PC-3 (cell line): Measurements from ENCODE around the gene LBR. TPM values are rescaled to one million over a fixed set of nuclear protein-coding genes. Genes with fewer than 3 reads are reported as not detected.

Experiments used
- ATAC-seq: fragments of 200-7000 bp; cut with Tn5 transposase; 2 replicates; pipeline ENCODE4 v1.9.1; 2020; ENCODE audit warnings: mild to moderate bottlenecking, moderate library complexity
- BruUV-seq: library from RNA; stranded (reverse); fragments of 400-500 nt; replicated peaks from 2 replicates; lab custom pipeline; 2021; lab: Mats Ljungman, UMichigan
- CTCF ChIA-PET: fragments of 300-600 bp; sonication (Branson Sonifier 250); formaldehyde crosslinking; loops from one replicate; lab custom pipeline; 2022; ENCODE audit warnings: antibody characterized with exemption; lab: Charles Lee
- POLR2A ChIA-PET: fragments of 300-600 bp; sonication (Branson Sonifier 250); formaldehyde crosslinking; loops from one replicate; lab custom pipeline; 2022; ENCODE audit warnings: antibody characterized with exemption; ENCODE audit not compliant: unreplicated experiment; lab: Charles Lee
- DNase-seq: peaks from one replicate; pipeline ENCODE4 v3.0.0-alpha.2; 2015
- H2AFZ ChIP-seq: fragments of 300-600 bp; sonication (generic); 2 replicates; pipeline ENCODE4 v1.6.0; 2016; ENCODE audit warnings: antibody characterized with exemption, low read length
- H3F3A ChIP-seq: fragments of 300-600 bp; sonication (generic); one replicate; pipeline ENCODE4 v1.6.0; 2017; ENCODE audit warnings: antibody characterized with exemption, low read length, control low read depth, mild to moderate bottlenecking; ENCODE audit not compliant: unreplicated experiment
- H3K27ac ChIP-seq: fragments of 300-600 bp; sonication (generic); 2 replicates; pipeline ENCODE4 v1.5.1; 2016; ENCODE audit warnings: mild to moderate bottlenecking, low read length
- H3K27me3 ChIP-seq: fragments of 300-600 bp; sonication (generic); 2 replicates; pipeline ENCODE4 v1.6.1; 2016; ENCODE audit warnings: low read length, mixed read lengths
- H3K36me3 ChIP-seq: fragments of 300-600 bp; sonication (generic); 2 replicates; pipeline ENCODE4 v1.6.1; 2016; ENCODE audit warnings: low read depth, mixed run types, low read length, mixed read lengths
- H3K4me1 ChIP-seq: fragments of 300-600 bp; sonication (generic); 2 replicates; pipeline ENCODE4 v1.5.1; 2016; ENCODE audit warnings: low read length; ENCODE audit not compliant: insufficient read depth
- H3K4me2 ChIP-seq: fragments of 300-600 bp; sonication (generic); 2 replicates; pipeline ENCODE4 v1.6.0; 2016; ENCODE audit warnings: low read length
- H3K4me3 ChIP-seq: fragments of 300-600 bp; sonication (generic); 2 replicates; pipeline ENCODE4 v1.5.1; 2016; ENCODE audit warnings: mild to moderate bottlenecking, low read length, mixed read lengths
- H3K79me2 ChIP-seq: fragments of 300-600 bp; sonication (generic); 2 replicates; pipeline ENCODE4 v1.6.1; 2017; ENCODE audit warnings: low read length, mixed read lengths
- H3K9ac ChIP-seq: fragments of 300-600 bp; sonication (generic); 2 replicates; pipeline ENCODE4 v1.6.0; 2016; ENCODE audit warnings: mild to moderate bottlenecking, low read length
- H3K9me2 ChIP-seq: fragments of 300-600 bp; sonication (generic); replicated peaks from 2 replicates; pipeline ENCODE4 v1.6.1; 2016; ENCODE audit warnings: mixed run types, low read length, mixed read lengths
- H3K9me3 ChIP-seq: fragments of 300-600 bp; sonication (generic); 2 replicates; pipeline ENCODE4 v1.6.1; 2016; ENCODE audit warnings: low read length, mixed read lengths
- H4K20me1 ChIP-seq: fragments of 300-600 bp; sonication (generic); 2 replicates; pipeline ENCODE4 v1.6.1; 2016; ENCODE audit warnings: low read length, mixed read lengths
- EZH2 ChIP-seq: fragments of 300-600 bp; sonication (generic); IDR thresholded peaks from one replicate; pipeline ENCODE4 v1.6.1; 2017; ENCODE audit warnings: antibody characterized with exemption, mild to moderate bottlenecking, low read length; ENCODE audit not compliant: unreplicated experiment
- EZH2phosphoT487 ChIP-seq: fragments of 300-600 bp; sonication (generic); IDR thresholded peaks from 2 replicates; pipeline ENCODE4 v1.6.1; 2018; ENCODE audit warnings: mild to moderate bottlenecking, antibody characterized with exemption, low read length, borderline replicate concordance
- intact Hi-C: fragments of 100-400 bp; cut with micrococcal nuclease; formaldehyde crosslinking; loops from 2 replicates; pipeline ENCODE4 v1.9.0; 2023
- total RNA-seq: library from RNA; depleted of rRNA; stranded (reverse); fragments of >200 nt; gene quantifications from 2 replicates; pipeline ENCODE4 v1.2.3, GENCODE V29; 2014
- TF ChIP-seq, protein P1 (sequence below): fragments of 300-600 bp; sonication (generic); conservative IDR thresholded peaks from 2 replicates; pipeline ENCODE4 v1.5.1; 2017; ENCODE audit warnings: antibody characterized with exemption, low read depth, mild to moderate bottlenecking, low read length

LBR gene
- total RNA-seq, 1 experiment from 2014 or later, result 35.1 TPM

DNA sequence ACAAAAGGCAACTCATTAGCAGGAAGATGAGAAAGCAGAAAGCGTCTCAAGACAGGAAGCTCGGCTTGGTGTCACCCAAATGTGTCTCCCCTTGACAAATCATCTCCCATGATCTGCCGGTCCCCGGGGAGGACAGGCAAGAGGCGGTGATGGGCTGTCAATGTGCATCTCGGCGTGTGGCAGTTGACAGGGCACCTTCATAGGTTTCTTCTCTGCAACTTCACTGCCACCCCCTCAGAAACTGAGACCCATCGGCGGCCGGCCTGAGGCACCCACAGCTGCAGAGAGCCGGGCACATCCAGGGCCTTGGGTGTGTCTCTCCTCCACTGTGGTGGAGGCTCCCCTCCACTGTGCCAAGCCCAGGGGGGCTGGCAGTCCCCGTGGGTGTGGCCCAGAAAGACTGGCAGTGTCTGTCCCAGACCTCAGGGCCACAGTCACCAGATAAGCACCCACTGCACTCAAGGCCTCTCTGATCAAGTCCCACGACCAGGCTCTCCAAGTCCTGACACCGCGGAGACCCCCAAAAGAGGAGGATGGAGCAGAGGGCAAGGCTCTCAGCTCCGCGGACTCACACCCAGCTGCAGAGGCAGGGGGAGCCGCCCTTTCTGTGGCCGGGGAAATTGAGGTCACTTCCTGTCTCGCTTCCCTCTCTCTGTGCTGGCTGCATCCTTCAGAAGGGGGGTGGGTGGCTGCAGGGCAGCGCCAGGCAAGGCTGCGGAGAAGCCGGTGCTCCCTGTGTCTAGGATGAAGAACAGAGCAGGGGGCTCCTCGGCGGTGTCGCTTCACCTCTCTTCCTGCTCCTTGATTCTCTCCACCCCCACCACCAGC, 39.6 kb upstream of the LBR start:
- Histone ChIP-seq H3K4me1 (peaks cover 36% of the 10 kb centered on the region), H3K27ac (no peak overlapping the region), H3K4me3 (no peak overlapping the region), H3K4me2 (no peak overlapping the region), H2AFZ (no peak overlapping the region), H3K9ac (no peak overlapping the region), H3K79me2 (no peaks in the 10 kb centered on the region), H3F3A (no peaks in the 10 kb centered on the region), H3K27me3 (no peaks in the 10 kb centered on the region), H4K20me1 (no peaks in the 10 kb centered on the region), H3K9me2 (no peaks in the 10 kb centered on the region), H3K9me3 (no peaks in the 10 kb centered on the region), H3K36me3 (no peaks in the 10 kb centered on the region)
- BruUV-seq, result no TSS peak
- POLR2A ChIA-PET, result interaction anchor here (0.6 kb wide), 2 partner anchors 8 to 129 kb away, joined by 3 to 7 read pairs; no protein-coding TSS in a partner anchor
- intact Hi-C loops, result no loop called here
- DNase-seq (no peak), ATAC-seq (no peak)
- CTCF ChIA-PET, result no interaction called here
- no peak for TF ChIP-seq EZH2
- no peak for TF ChIP-seq EZH2phosphoT487
- TF ChIP-seq, protein P1, sequence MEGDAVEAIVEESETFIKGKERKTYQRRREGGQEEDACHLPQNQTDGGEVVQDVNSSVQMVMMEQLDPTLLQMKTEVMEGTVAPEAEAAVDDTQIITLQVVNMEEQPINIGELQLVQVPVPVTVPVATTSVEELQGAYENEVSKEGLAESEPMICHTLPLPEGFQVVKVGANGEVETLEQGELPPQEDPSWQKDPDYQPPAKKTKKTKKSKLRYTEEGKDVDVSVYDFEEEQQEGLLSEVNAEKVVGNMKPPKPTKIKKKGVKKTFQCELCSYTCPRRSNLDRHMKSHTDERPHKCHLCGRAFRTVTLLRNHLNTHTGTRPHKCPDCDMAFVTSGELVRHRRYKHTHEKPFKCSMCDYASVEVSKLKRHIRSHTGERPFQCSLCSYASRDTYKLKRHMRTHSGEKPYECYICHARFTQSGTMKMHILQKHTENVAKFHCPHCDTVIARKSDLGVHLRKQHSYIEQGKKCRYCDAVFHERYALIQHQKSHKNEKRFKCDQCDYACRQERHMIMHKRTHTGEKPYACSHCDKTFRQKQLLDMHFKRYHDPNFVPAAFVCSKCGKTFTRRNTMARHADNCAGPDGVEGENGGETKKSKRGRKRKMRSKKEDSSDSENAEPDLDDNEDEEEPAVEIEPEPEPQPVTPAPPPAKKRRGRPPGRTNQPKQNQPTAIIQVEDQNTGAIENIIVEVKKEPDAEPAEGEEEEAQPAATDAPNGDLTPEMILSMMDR, result no peak

DNA sequence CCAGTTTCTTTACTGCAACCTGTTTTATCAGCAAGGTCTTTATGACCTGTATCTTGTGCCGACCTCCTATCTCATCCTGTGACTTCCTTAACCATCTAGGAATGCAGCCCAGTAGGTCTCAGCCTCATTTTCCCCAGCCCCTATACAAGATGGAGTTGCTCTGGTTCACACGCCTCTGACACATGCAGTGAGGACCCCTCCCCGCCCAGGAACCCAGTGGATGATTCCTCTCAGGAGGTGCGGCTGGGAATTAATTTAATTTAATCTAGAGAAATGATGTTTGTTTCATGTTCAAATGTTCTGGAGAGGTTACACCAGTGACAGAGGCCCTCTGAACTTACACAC, 39.0 kb upstream of the LBR start:
- intact Hi-C loops, result no loop called here
- H3K27ac ChIP-seq, result no peak overlapping the region
- DNase-seq (no peak), ATAC-seq (no peak)
- H3K9me3 ChIP-seq, result no peaks in the 10 kb centered on the region
- ChIA-PET CTCF (no interaction called here), POLR2A (interaction anchor here (0.6 kb wide), 1 partner anchor 128 kb away, joined by 7 read pairs; no protein-coding TSS in a partner anchor)
- TF ChIP-seq EZH2phosphoT487, result no peak
- TF ChIP-seq, protein P1, result no peak
- TF ChIP-seq EZH2, result no peak
- H3K79me2 ChIP-seq, result no peaks in the 10 kb centered on the region
- no peak overlapping the region for H3K9ac ChIP-seq
- H3K9me2 ChIP-seq, result no peaks in the 10 kb centered on the region
- no peaks in the 10 kb centered on the region for H3K27me3 ChIP-seq
- H3K4me3 ChIP-seq, result no peak overlapping the region
- H2AFZ ChIP-seq, result no peak overlapping the region
- no peak overlapping the region for H3K4me2 ChIP-seq
- no peaks in the 10 kb centered on the region for H3K36me3 ChIP-seq
- no TSS peak for BruUV-seq
- H3K4me1 ChIP-seq, result peaks cover 42% of the 10 kb centered on the region
- no peaks in the 10 kb centered on the region for H4K20me1 ChIP-seq
- H3F3A ChIP-seq, result no peaks in the 10 kb centered on the region
